Measurements from ENCODE around the gene CACNG8.

CACNG8 gene

GRCh38 chr19:53960886-53961285 is 1.9 kb upstream of the CACNG8 start:
- H3K4me2 ChIP-seq (ENCODE audit: insufficient read depth, low read length, poor library complexity, severe bottlenecking): no peak overlapping the region
- H3K27ac ChIP-seq (replicated peaks; ENCODE audit: low read length): no peak overlapping the region
- H2AFZ ChIP-seq (ENCODE audit: low read length): peak overlapping the region; percentile 78
- no peak overlapping the region for H4K8ac ChIP-seq (ENCODE audit: low read depth, low read length)
- H3K4me1 ChIP-seq (ENCODE audit: control insufficient read depth in 2 of 2, insufficient read depth in 1 of 2, low read depth in 1 of 2, low read length in 2 of 2): peaks cover 18 to 23% of the 10 kb centered on the region in 2 donors
- no CpG with 5 or more reads among the region's 8 CpGs for WGBS, 2 donors (ENCODE audit: extremely low coverage in 2 of 2, insufficient read length in 2 of 2, insufficient replicate concordance in 1 of 2)
- H3K27me3 ChIP-seq (ENCODE audit: control insufficient read depth in 3 of 3, insufficient read depth in 3 of 3, low read depth in 1 of 3, low read length in 3 of 3): peaks cover 0 to 55% (median 2%) of the 10 kb centered on the region in 3 experiments
- peak overlapping the region; percentile 5 for H2BK5ac ChIP-seq (ENCODE audit: low read length)
- no peak overlapping the region for H2BK15ac ChIP-seq (ENCODE audit: low read length)
- H3K9ac ChIP-seq (ENCODE audit: low read depth, low read length, poor library complexity): no peak overlapping the region
- peaks cover 0 to 26% of the 10 kb centered on the region in 2 donors for H3K36me3 ChIP-seq (replicated peaks in 1 of 2; ENCODE audit: control insufficient read depth in 2 of 2, insufficient read depth in 2 of 2, low read length in 2 of 2)
- no peaks in the 10 kb centered on the region for H3K9me3 ChIP-seq (replicated peaks in 1 of 2; ENCODE audit: control insufficient read depth in 2 of 2, insufficient read depth in 1 of 2, low read depth in 1 of 2, low read length in 2 of 2)
- peaks cover 1% of the 10 kb centered on the region for H3K79me1 ChIP-seq (ENCODE audit: low read depth, low read length)
- H3K23ac ChIP-seq (ENCODE audit: low read depth, low read length, poor library complexity): no peak overlapping the region
- no peak overlapping the region for H2BK12ac ChIP-seq (ENCODE audit: low read length)
- no peak overlapping the region for H4K91ac ChIP-seq (ENCODE audit: low read depth, low read length, poor library complexity)
- H3K14ac ChIP-seq (ENCODE audit: low read length): no peak overlapping the region
- peak overlapping the region; percentile 39 for H3K18ac ChIP-seq (ENCODE audit: low read length)
- no peak for DNase-seq (ENCODE audit: low spot score)
- no peak overlapping the region for H3K4ac ChIP-seq (ENCODE audit: low read length)
- H3K4me3 ChIP-seq (ENCODE audit: low read length in 2 of 2): peak overlapping the region in 1 of 2 donors; percentile 56
- H2AK5ac ChIP-seq (ENCODE audit: low read depth, low read length): peak overlapping the region; percentile 20
- no peak overlapping the region for H2BK120ac ChIP-seq (ENCODE audit: low read depth, low read length)

DNA sequence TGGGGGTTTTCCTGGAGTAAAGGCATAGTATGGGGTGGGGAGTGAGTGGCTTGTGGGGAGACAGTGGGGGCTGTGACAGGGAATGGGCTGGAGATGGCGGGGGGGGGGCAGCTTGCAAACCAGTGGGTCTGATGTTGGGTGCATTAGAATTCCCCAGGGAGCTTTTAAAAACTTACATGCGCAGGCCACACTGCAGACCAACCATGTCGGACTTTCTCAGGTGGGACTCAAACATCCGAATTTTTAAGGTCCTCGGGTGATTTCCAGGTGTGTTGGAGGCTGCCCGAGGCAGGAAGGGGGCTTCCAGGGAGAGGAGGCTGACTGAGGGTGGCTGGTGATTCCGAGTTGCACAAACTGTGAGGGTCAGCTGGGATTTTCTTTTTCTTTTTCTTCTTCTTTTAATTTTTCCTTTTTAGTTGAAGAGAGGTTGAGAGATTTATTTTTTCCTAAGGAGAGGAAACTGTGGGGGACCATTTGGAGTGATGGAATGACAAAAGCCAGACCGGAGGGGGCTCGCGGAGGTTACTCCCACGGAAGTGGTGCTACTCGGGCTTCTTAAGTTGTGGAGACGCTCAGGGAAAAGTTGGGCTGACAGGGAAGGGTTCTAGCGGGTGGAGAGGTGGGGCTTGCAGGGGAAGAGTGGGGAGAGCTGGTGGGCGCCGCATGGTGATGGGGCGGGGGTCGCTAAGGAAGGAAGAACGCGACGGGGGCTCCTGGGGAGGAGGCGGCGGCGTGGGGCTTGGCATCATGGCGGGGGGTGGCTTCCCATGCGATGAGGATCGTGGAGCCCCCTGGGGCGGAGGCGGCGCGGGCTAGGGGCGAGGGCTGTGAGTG is 997 bp upstream of the CACNG8 start:
- H4K91ac ChIP-seq (ENCODE audit: low read depth, low read length, poor library complexity): no peak overlapping the region
- peaks cover 18 to 23% of the 10 kb centered on the region in 2 donors for H3K4me1 ChIP-seq (ENCODE audit: control insufficient read depth in 2 of 2, insufficient read depth in 1 of 2, low read depth in 1 of 2, low read length in 2 of 2)
- no peak overlapping the region for H2BK5ac ChIP-seq (ENCODE audit: low read length)
- no peak overlapping the region for H3K23ac ChIP-seq (ENCODE audit: low read depth, low read length, poor library complexity)
- no peak overlapping the region for H2BK120ac ChIP-seq (ENCODE audit: low read depth, low read length)
- H2BK12ac ChIP-seq (ENCODE audit: low read length): no peak overlapping the region
- peak overlapping the region; percentile 56 for H3K4me3 ChIP-seq (ENCODE audit: low read length in 2 of 2)
- H2AK5ac ChIP-seq (ENCODE audit: low read depth, low read length): no peak overlapping the region
- H3K4me2 ChIP-seq (ENCODE audit: insufficient read depth, low read length, poor library complexity, severe bottlenecking): peak overlapping the region; percentile 48
- no peak overlapping the region for H3K9ac ChIP-seq (ENCODE audit: low read depth, low read length, poor library complexity)
- peaks cover 0 to 55% (median 2%) of the 10 kb centered on the region in 3 experiments for H3K27me3 ChIP-seq (ENCODE audit: control insufficient read depth in 3 of 3, insufficient read depth in 3 of 3, low read depth in 1 of 3, low read length in 3 of 3)
- no peak overlapping the region for H3K27ac ChIP-seq (replicated peaks; ENCODE audit: low read length)
- no CpG with 5 or more reads among the region's 32 CpGs for WGBS, 2 donors (ENCODE audit: extremely low coverage in 2 of 2, insufficient read length in 2 of 2, insufficient replicate concordance in 1 of 2)
- no peak overlapping the region for H3K4ac ChIP-seq (ENCODE audit: low read length)
- H2AFZ ChIP-seq (ENCODE audit: low read length): peak overlapping the region; percentile 87
- H2BK15ac ChIP-seq (ENCODE audit: low read length): no peak overlapping the region
- H3K9me3 ChIP-seq (replicated peaks in 1 of 2; ENCODE audit: control insufficient read depth in 2 of 2, insufficient read depth in 1 of 2, low read depth in 1 of 2, low read length in 2 of 2): no peaks in the 10 kb centered on the region
- no peak overlapping the region for H4K8ac ChIP-seq (ENCODE audit: low read depth, low read length)
- H3K36me3 ChIP-seq (replicated peaks in 1 of 2; ENCODE audit: control insufficient read depth in 2 of 2, insufficient read depth in 2 of 2, low read length in 2 of 2): peaks cover 0 to 31% of the 10 kb centered on the region in 2 donors
- no peak overlapping the region for H3K14ac ChIP-seq (ENCODE audit: low read length)
- H3K18ac ChIP-seq (ENCODE audit: low read length): peak overlapping the region; percentile 86
- no peak for DNase-seq (ENCODE audit: low spot score)
- peaks cover 1% of the 10 kb centered on the region for H3K79me1 ChIP-seq (ENCODE audit: low read depth, low read length)

GRCh38 chr19:53965091-53965490 is 2.4 kb downstream of the CACNG8 start:
- no CpG with 5 or more reads among the region's 11 CpGs for WGBS, 2 donors (ENCODE audit: extremely low coverage in 2 of 2, insufficient read length in 2 of 2, insufficient replicate concordance in 1 of 2)
- H3K36me3 ChIP-seq (replicated peaks in 1 of 2; ENCODE audit: control insufficient read depth in 2 of 2, insufficient read depth in 2 of 2, low read length in 2 of 2): peaks cover 0 to 60% of the 10 kb centered on the region in 2 donors
- no peak overlapping the region for H3K27ac ChIP-seq (replicated peaks; ENCODE audit: low read length)
- no peak overlapping the region for H3K18ac ChIP-seq (ENCODE audit: low read length)
- no peak overlapping the region for H3K23ac ChIP-seq (ENCODE audit: low read depth, low read length, poor library complexity)
- no peak overlapping the region for H3K4me2 ChIP-seq (ENCODE audit: insufficient read depth, low read length, poor library complexity, severe bottlenecking)
- no peak overlapping the region for H2BK120ac ChIP-seq (ENCODE audit: low read depth, low read length)
- H4K91ac ChIP-seq (ENCODE audit: low read depth, low read length, poor library complexity): no peak overlapping the region
- peaks cover 1% of the 10 kb centered on the region for H3K79me1 ChIP-seq (ENCODE audit: low read depth, low read length)
- H2BK5ac ChIP-seq (ENCODE audit: low read length): no peak overlapping the region
- H2BK15ac ChIP-seq (ENCODE audit: low read length): no peak overlapping the region
- H2AK5ac ChIP-seq (ENCODE audit: low read depth, low read length): no peak overlapping the region
- no peak overlapping the region for H3K14ac ChIP-seq (ENCODE audit: low read length)
- H3K9ac ChIP-seq (ENCODE audit: low read depth, low read length, poor library complexity): no peak overlapping the region
- H3K27me3 ChIP-seq (ENCODE audit: control insufficient read depth in 3 of 3, insufficient read depth in 3 of 3, low read depth in 1 of 3, low read length in 3 of 3): peaks cover 0 to 38% (median 2%) of the 10 kb centered on the region in 3 experiments
- H4K8ac ChIP-seq (ENCODE audit: low read depth, low read length): no peak overlapping the region
- no peak overlapping the region for H2BK12ac ChIP-seq (ENCODE audit: low read length)
- H2AFZ ChIP-seq (ENCODE audit: low read length): no peak overlapping the region
- H3K4ac ChIP-seq (ENCODE audit: low read length): no peak overlapping the region
- H3K4me3 ChIP-seq (ENCODE audit: low read length in 2 of 2): no peak overlapping the region
- H3K4me1 ChIP-seq (ENCODE audit: control insufficient read depth in 2 of 2, insufficient read depth in 1 of 2, low read depth in 1 of 2, low read length in 2 of 2): peaks cover 2 to 8% of the 10 kb centered on the region in 2 donors
- H3K9me3 ChIP-seq (replicated peaks in 1 of 2; ENCODE audit: control insufficient read depth in 2 of 2, insufficient read depth in 1 of 2, low read depth in 1 of 2, low read length in 2 of 2): no peaks in the 10 kb centered on the region
- DNase-seq (ENCODE audit: low spot score): no peak

DNA sequence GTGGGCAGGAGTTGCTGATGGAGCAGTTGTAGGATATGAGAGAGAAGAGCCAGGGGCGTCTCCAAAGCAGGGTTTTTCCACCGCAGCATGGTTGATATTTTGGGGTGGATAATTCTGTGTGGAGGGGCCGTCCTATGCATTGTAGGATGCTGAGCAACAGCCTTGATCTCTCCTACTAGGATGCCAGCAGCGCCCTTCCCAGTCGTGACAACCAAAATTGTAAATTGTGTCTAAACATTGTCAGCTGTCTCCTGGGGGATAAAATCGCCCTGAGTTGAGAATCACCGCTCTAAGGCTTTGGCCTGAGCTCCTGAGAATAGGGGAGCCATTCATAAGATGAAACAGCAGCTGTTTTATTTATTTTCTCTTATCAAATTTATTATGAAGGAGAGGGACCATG is 4.2 kb downstream of the CACNG8 start:
- Histone ChIP-seq H3K79me1 (ENCODE audit: low read depth, low read length) (peaks cover 1% of the 10 kb centered on the region), H3K36me3 (replicated peaks in 1 of 2; ENCODE audit: control insufficient read depth in 2 of 2, insufficient read depth in 2 of 2, low read length in 2 of 2) (peaks cover 0 to 77% of the 10 kb centered on the region in 2 donors)
- WGBS, 2 donors (ENCODE audit: extremely low coverage in 2 of 2, insufficient read length in 2 of 2, insufficient replicate concordance in 1 of 2): no CpG with 5 or more reads among the region's 7 CpGs

More for the DNA sequence above, 4.2 kb downstream of the CACNG8 start:
- Histone ChIP-seq H4K8ac (ENCODE audit: low read depth, low read length) (no peak overlapping the region), H2AK5ac (ENCODE audit: low read depth, low read length) (no peak overlapping the region), H2BK5ac (ENCODE audit: low read length) (no peak overlapping the region), H2BK15ac (ENCODE audit: low read length) (no peak overlapping the region), H3K27me3 (ENCODE audit: control insufficient read depth in 3 of 3, insufficient read depth in 3 of 3, low read depth in 1 of 3, low read length in 3 of 3) (peaks cover 0 to 20% (median 0%) of the 10 kb centered on the region in 3 experiments), H3K23ac (ENCODE audit: low read depth, low read length, poor library complexity) (no peak overlapping the region), H3K9me3 (replicated peaks in 1 of 2; ENCODE audit: control insufficient read depth in 2 of 2, insufficient read depth in 1 of 2, low read depth in 1 of 2, low read length in 2 of 2) (no peaks in the 10 kb centered on the region), H3K4me3 (ENCODE audit: low read length in 2 of 2) (no peak overlapping the region), H2BK120ac (ENCODE audit: low read depth, low read length) (no peak overlapping the region), H3K18ac (ENCODE audit: low read length) (no peak overlapping the region), H2AFZ (ENCODE audit: low read length) (no peak overlapping the region), H3K14ac (ENCODE audit: low read length) (no peak overlapping the region), H3K9ac (ENCODE audit: low read depth, low read length, poor library complexity) (no peak overlapping the region), H3K4me2 (ENCODE audit: insufficient read depth, low read length, poor library complexity, severe bottlenecking) (no peak overlapping the region), H3K27ac (replicated peaks; ENCODE audit: low read length) (no peak overlapping the region), H3K4ac (ENCODE audit: low read length) (no peak overlapping the region), H3K4me1 (ENCODE audit: control insufficient read depth in 2 of 2, insufficient read depth in 1 of 2, low read depth in 1 of 2, low read length in 2 of 2) (no peaks in the 10 kb centered on the region), H4K91ac (ENCODE audit: low read depth, low read length, poor library complexity) (no peak overlapping the region), H2BK12ac (ENCODE audit: low read length) (no peak overlapping the region)
- DNase-seq (ENCODE audit: low spot score): no peak

Measured in neuronal stem cell (in vitro differentiated cells).